Natural killer cell (primary cell): ENCODE results near the gene PIGR. TPM values are rescaled to one million over a fixed set of nuclear protein-coding genes. Genes with fewer than 3 reads are reported as not detected.

Source experiments
- ATAC-seq, 3 donors: fragments of 150-1000 bp in 2 of 3; fragments of 200-7000 bp in 1 of 3; cut with Tn5 transposase; 1 replicate in 1 of 3; 2 replicates in 2 of 3; pipeline ENCODE4 v1.10.0; 2021; ENCODE audit warnings: mild to moderate bottlenecking in 2 of 3, moderate library complexity in 2 of 3
- DNase-seq, 2 donors: peaks; one replicate each; pipeline versions ENCODE4 v3.0.0 to v3.0.0-alpha.2; 2013 to 2021; ENCODE audit warnings: mixed read lengths in 1 of 2
- H3K27ac ChIP-seq: one replicate; pipeline ENCODE4 v1.5.1; 2013; ENCODE audit warnings: mild to moderate bottlenecking, low read length
- H3K27me3 ChIP-seq: one replicate; pipeline ENCODE4 v1.6.1; 2013; ENCODE audit warnings: low read length; ENCODE audit not compliant: control insufficient read depth, insufficient read depth
- H3K36me3 ChIP-seq: one replicate; pipeline ENCODE4 v1.6.1; 2013; ENCODE audit warnings: low read length; ENCODE audit not compliant: control insufficient read depth, insufficient read depth
- H3K4me1 ChIP-seq: one replicate; pipeline ENCODE4 v1.6.1; 2013; ENCODE audit warnings: low read length; ENCODE audit not compliant: control insufficient read depth, insufficient read depth
- H3K4me3 ChIP-seq: one replicate; pipeline ENCODE4 v1.5.1; 2013; ENCODE audit warnings: low read length
- H3K9me3 ChIP-seq: one replicate; pipeline ENCODE4 v1.6.1; 2013; ENCODE audit warnings: low read length; ENCODE audit not compliant: control insufficient read depth, insufficient read depth
- H3K27ac Mint-ChIP-seq, 2 donors: one replicate each; pipeline ENCODE4 v1.8.0; 2022; ENCODE audit warnings: mild to moderate bottlenecking in 2 of 2, mixed read lengths in 2 of 2, moderate library complexity in 1 of 2
- H3K27me3 Mint-ChIP-seq, 2 donors: one replicate each; pipeline ENCODE4 v1.8.0; 2022; ENCODE audit warnings: low read depth in 2 of 2, mixed read lengths in 2 of 2
- H3K36me3 Mint-ChIP-seq: one replicate; pipeline ENCODE4 v1.8.0; 2022; ENCODE audit warnings: mixed read lengths
- H3K4me1 Mint-ChIP-seq, 2 donors: one replicate each; pipeline ENCODE4 v1.8.0; 2022; ENCODE audit warnings: mixed read lengths in 2 of 2
- H3K4me3 Mint-ChIP-seq: one replicate; pipeline ENCODE4 v1.8.0; 2022; ENCODE audit warnings: mild to moderate bottlenecking, moderate library complexity, mixed read lengths
- H3K9me3 Mint-ChIP-seq, 2 donors: one replicate each; pipeline ENCODE4 v1.8.0; 2022; ENCODE audit warnings: mixed read lengths in 2 of 2
- CTCF ChIP-seq: fragments of 200-600 bp; IDR thresholded peaks from one replicate; pipeline ENCODE4 v1.8.0; 2022; ENCODE audit warnings: antibody characterized with exemption
- WGBS: methylation state at CpG from one replicate; pipeline ENCODE4 v1.1.7; 2013; ENCODE audit warnings: missing lambda C conversion rate; ENCODE audit not compliant: insufficient coverage; 5-methylcytosine and 5-hydroxymethylcytosine counted together
- intact Hi-C: fragments of 100-400 bp; cut with micrococcal nuclease; formaldehyde crosslinking; loops from one replicate; pipeline ENCODE4 v1.14.2; 2022
- total RNA-seq, 4 donors: library from RNA; stranded (reverse); fragments of 120-200 nt in 1 of 4; gene quantifications; one replicate each; pipeline versions ENCODE4 v1.2.3 to v1.2.4, GENCODE V29; 2013 to 2022

Gene PIGR
- total RNA-seq, 3 donors from 2014 or later (not counting 1 experiment from before 2014, with no cell fraction given), result 0.38 TPM; not detected in 2

GRCh38 chr1:206923009-206923960 is 23.0 kb downstream of the PIGR start:
- peaks cover under 1% of the 10 kb centered on the region for H3K36me3 Mint-ChIP-seq
- Histone ChIP-seq H3K27me3 (no peaks in the 10 kb centered on the region), H3K4me1 (peaks cover 81% of the 10 kb centered on the region), H3K9me3 (no peaks in the 10 kb centered on the region), H3K27ac (peak overlapping the region; percentile 93), H3K36me3 (no peaks in the 10 kb centered on the region), H3K4me3 (no peak overlapping the region)
- H3K27me3 Mint-ChIP-seq, result no peaks in the 10 kb centered on the region
- DNase-seq (peak; percentile 60 to 86), ATAC-seq (peak; percentile 37 to 77 (median 54))
- H3K4me3 Mint-ChIP-seq, result no peak overlapping the region
- 32% methylated on average over 9 of the region's 12 CpGs for WGBS
- intact Hi-C loops, result loop anchor here (5.0 to 10.0 kb wide), 3 partner anchors 211 to 402 kb away; partner anchors contain the start of gene CD55
- no peak overlapping the region for H3K27ac Mint-ChIP-seq
- H3K4me1 Mint-ChIP-seq, result peaks cover 9 to 18% of the 10 kb centered on the region in 2 donors
- H3K9me3 Mint-ChIP-seq, result no peaks in the 10 kb centered on the region
- TF ChIP-seq CTCF, result no peak

- Mint-ChIP-seq H3K27ac (no peak overlapping the region), H3K9me3 (no peaks in the 10 kb centered on the region), H3K4me1 (peaks cover 17 to 26% of the 10 kb centered on the region in 2 donors), H3K36me3 (peaks cover 7% of the 10 kb centered on the region), H3K4me3 (peak overlapping the region; percentile 88), H3K27me3 (no peaks in the 10 kb centered on the region)
- H3K4me3 ChIP-seq, result no peak overlapping the region
- peaks cover 83% of the 10 kb centered on the region for H3K4me1 ChIP-seq
- H3K27me3 ChIP-seq, result no peaks in the 10 kb centered on the region
- DNase-seq (no peak), ATAC-seq (no peak)
- H3K36me3 ChIP-seq, result no peaks in the 10 kb centered on the region
- no peaks in the 10 kb centered on the region for H3K9me3 ChIP-seq
- intact Hi-C loops, result loop anchor here (5.0 to 10.0 kb wide), 3 partner anchors 210 to 402 kb away; partner anchors contain the start of gene CD55
- TF ChIP-seq CTCF, result no peak
- WGBS, result 31% methylated on average over 1 of the region's 1 CpG
- peak overlapping the region; percentile 93 for H3K27ac ChIP-seq
Measured at GRCh38 chr1:206922524-206922923, 23.7 kb downstream of the PIGR start.

GRCh38 chr1:206921772-206922265 is 24.4 kb downstream of the PIGR start, which contains the start of gene FCMR:
TSS of gene FCMR (minus strand) at chr1:206921941. CDS start at chr1:206921854, 87 bp downstream.
- DNase-seq (peak; percentile 43 to 82), ATAC-seq (peak; percentile 31 to 56 (median 48))
- Histone ChIP-seq H3K9me3 (no peaks in the 10 kb centered on the region), H3K36me3 (peaks cover 2% of the 10 kb centered on the region), H3K4me1 (peaks cover 89% of the 10 kb centered on the region), H3K4me3 (peak within 1 kb of the TSS; percentile 49), H3K27me3 (no peaks in the 10 kb centered on the region), H3K27ac (peak within 1 kb of the TSS; percentile 93)
- intact Hi-C loops, result loop anchor here (5.0 to 10.0 kb wide), 3 partner anchors 210 to 403 kb away; partner anchors contain the start of gene CD55
- Mint-ChIP-seq H3K27ac (no peak within 1 kb of the TSS), H3K36me3 (peaks cover 7% of the 10 kb centered on the region), H3K27me3 (no peaks in the 10 kb centered on the region), H3K4me1 (peaks cover 24 to 33% of the 10 kb centered on the region in 2 donors), H3K9me3 (no peaks in the 10 kb centered on the region), H3K4me3 (peak within 1 kb of the TSS; percentile 88)
- TF ChIP-seq CTCF, result no peak
- WGBS, result 0% methylated on average over 7 of the region's 7 CpGs
